H1 (cell line): ENCODE data around the gene CHST3. TPM values are rescaled to one million over a fixed set of nuclear protein-coding genes. Genes with fewer than 3 reads are reported as not detected.

Experiments used
- ATF3 ChIP-seq: IDR thresholded peaks from 2 replicates; pipeline ENCODE4 v1.6.1; 2011; ENCODE audit warnings: low read depth, mild to moderate bottlenecking, low read length; ENCODE audit not compliant: insufficient read depth
- BRCA1 ChIP-seq: IDR thresholded peaks from 2 replicates; pipeline ENCODE4 v1.6.1; 2012; ENCODE audit warnings: low read depth, low read length, improper control_type of control experiment
- EZH2 ChIP-seq: fragments of 200-600 bp; sonication (generic); IDR thresholded peaks from 2 replicates; pipeline ENCODE4 v1.7.1; 2012; ENCODE audit warnings: low read depth, mild to moderate bottlenecking, moderate library complexity, low read length, inconsistent platforms; ENCODE audit not compliant: severe bottlenecking
- FOSL1 ChIP-seq: IDR thresholded peaks from 2 replicates; pipeline ENCODE4 v1.6.1; 2011; ENCODE audit warnings: mild to moderate bottlenecking, low read depth, low read length, moderate library complexity; ENCODE audit not compliant: insufficient read depth
- polyA plus RNA-seq, 7 experiments: library from polyadenylated mRNA; depleted of rRNA in 3 of 7; stranded (reverse) in 5 of 7; unstranded in 2 of 7; fragments of >200 nt in 5 of 7; fragments of 200-250 nt in 2 of 7; gene quantifications; 1 replicate in 5 of 7; 2 replicates in 1 of 7; 4 replicates in 1 of 7; pipeline versions ENCODE4 v1.2.1 to v1.2.3, GENCODE V29; 2011 to 2013; ENCODE audit warnings: missing spikeins in 2 of 7, mixed read lengths in 2 of 7
- total RNA-seq: library from RNA; stranded (reverse); fragmentation: NEBNext Ultra II Directional; extraction: Animal tissue kit (Norgen Biotek cat#: 25700); gene quantifications from 2 replicates; pipeline ENCODE4 v1.2.1, GENCODE V29; 2021

The CHST3 gene
- total and polyA plus RNA-seq, 2 of the 8 experiments (the other 6 are each of a cell fraction or from before 2014, with no cell fraction given), result 2.0 to 5.8 TPM

- TF ChIP-seq EZH2 (no peak), BRCA1 (no peak), FOSL1 (no peak), ATF3 (no peak)
- TF ChIP-seq, all 59 proteins: peak for 0
Observed at GRCh38 chr10:71998119-71998839, 34.1 kb downstream of the CHST3 start (continued).
